GM19099 (cell line): ENCODE measurements around the gene MYH1.

Experiments used
- POLR2A ChIP-seq: IDR thresholded peaks from 3 replicates; pipeline ENCODE4 v1.6.1; 2011; ENCODE audit warnings: low read depth; ENCODE audit not compliant: insufficient read length; ENCODE audit errors: extremely low read depth

The MYH1 gene

DNA sequence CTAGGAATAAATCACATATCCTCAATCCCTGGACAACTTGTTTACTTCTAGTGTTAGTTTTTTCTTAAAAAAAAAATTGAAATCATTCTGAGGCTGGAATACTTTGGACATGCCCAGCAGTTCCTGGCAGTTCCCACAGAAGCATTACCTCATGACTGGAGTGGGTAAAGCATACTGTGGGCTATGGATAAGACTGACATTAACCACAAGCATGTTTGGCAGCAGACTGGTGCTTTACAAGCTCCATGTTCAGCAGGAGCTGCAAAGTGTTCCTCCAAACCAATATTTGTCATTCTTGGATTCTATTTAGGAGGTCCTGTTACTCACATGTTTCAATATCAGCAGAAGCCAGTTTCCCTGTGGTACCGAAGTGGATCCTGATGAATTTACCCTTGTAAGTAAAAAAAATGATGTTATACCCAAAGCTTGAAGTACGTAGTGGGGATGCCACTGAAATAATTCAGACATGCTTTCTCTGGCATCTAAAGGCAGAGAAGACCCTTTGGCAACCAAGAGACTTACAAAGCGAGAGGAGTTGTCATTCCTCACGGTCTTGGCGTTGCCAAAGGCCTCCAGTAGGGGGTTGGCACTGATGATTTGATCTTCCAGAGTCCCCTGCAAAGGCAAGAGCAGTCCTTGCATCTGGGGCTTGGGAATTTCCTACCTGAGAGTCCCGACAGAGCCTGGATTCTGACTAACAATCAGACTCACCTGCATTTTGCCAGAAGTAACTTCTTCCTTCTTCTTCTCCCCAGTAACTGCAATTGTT is 4.9 kb downstream of the MYH1 start:
- no peak for TF ChIP-seq POLR2A

DNA sequence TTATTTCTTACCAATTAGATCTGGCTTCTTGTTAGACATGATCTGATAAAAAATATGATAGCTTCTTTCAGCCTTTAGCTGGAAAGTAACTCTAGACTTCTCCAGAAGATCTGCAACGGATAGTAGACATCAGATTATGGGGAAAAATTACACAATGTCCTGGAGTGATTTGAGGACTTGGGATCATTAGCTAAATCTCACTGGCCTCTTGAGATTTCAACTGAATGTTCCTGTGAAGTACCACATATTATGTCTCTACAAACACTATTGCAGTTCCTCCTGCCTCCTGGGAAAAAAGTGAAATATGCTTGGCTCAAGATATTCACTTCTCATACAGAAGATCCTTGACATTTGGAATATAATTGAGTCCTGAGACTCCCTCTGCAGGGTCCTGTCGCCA is 5.5 kb downstream of the MYH1 start:
- TF ChIP-seq POLR2A: no peak

DNA sequence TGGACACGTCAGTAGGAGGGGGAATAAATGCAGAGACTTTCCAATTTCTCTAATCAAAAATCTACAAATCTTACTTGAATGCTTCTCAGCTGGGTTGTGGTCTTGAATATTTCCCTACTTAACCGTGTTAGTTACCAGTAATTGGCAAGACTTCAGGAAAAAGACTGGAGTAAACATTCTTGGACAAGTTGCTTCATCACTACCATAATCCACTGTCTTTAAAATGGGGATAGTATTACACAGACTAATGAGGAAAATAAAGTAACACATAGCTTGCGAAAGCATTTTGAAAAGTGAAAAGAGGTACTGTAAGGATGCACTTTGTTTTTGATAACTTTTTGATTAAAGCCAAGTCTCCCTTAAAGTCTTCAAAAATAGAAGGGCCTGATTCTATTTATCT is 18.4 kb downstream of the MYH1 start:
- no peak for TF ChIP-seq POLR2A

GRCh38 chr17:10492004-10492403 is 26.3 kb downstream of the MYH1 start:
- no peak for TF ChIP-seq POLR2A

GRCh38 chr17:10482252-10482651 is 36.1 kb downstream of the MYH1 start:
- TF ChIP-seq POLR2A: no peak

DNA sequence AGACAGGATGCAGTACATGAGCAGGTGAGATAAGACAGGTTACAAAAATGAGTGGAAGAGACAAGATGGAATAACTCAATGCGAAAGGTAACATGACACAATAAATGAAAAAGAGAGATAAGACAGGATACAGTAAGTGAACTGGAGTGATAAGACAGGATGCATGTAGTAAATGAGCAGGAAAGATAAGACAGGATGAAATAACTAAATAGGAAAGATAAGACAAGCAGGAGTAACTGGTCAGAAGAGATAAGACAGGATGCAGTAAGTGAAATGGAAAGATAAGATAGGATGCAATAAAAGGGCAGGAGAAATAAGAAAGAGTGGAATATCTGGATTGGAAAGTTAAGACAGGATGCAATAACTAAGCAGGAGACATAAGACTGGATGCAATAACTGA is 40.6 kb downstream of the MYH1 start:
- TF ChIP-seq POLR2A: no peak

- TF ChIP-seq POLR2A: no peak
Measured at GRCh38 chr17:10474536-10474935, 43.8 kb downstream of the MYH1 start.

GRCh38 chr17:10471858-10472257 is 46.5 kb downstream of the MYH1 start:
- TF ChIP-seq POLR2A: no peak

DNA sequence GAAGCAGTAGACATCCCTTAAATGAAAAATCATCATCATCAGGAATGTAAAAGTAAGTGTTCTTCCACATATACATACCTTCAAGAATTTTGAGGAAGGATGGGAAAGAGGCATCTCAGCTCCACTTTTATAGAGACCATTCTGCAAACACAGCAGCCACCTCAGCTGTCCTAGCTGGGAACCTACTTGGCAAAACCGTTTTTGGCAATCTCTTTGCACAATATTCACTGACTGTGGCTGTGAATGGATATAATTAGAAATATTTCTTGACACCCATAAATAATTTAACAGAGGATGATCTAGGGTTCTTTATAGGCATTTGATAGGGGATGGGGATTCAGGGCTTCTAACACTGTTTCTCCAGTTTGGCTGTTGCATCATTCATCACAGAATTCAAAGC is 48.9 kb downstream of the MYH1 start, which contains the start of gene MYH4:
TSS of gene MYH4 (minus strand) at position 101 of the 400 bp plus-strand sequence. CDS start 2,814 bp downstream, outside the sequence.
- TF ChIP-seq POLR2A: no peak

- no peak for TF ChIP-seq POLR2A
Measured at GRCh38 chr17:10463402-10463801, 54.9 kb downstream of the MYH1 start.

DNA sequence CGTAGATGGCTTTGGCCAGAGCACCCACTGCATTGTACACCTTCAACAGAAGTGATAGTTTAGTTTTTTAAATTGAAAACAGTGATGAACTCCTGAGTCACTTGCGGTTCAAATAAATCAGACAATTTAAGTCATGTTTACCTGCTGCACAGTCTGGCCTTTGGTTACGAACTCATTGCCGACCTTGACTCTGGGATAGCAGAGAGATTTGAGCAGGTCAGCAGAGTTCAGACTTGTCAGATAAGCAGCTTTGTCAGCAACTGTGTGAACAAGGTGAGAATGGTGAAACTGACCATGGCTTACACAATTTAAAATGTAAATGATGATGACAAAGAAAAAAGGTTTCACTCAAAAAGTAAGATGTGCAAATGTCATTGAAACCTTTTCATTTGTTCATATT is 58.3 kb downstream of the MYH1 start:
- no peak for TF ChIP-seq POLR2A

GRCh38 chr17:10458701-10459100 is 59.6 kb downstream of the MYH1 start:
- no peak for TF ChIP-seq POLR2A

DNA sequence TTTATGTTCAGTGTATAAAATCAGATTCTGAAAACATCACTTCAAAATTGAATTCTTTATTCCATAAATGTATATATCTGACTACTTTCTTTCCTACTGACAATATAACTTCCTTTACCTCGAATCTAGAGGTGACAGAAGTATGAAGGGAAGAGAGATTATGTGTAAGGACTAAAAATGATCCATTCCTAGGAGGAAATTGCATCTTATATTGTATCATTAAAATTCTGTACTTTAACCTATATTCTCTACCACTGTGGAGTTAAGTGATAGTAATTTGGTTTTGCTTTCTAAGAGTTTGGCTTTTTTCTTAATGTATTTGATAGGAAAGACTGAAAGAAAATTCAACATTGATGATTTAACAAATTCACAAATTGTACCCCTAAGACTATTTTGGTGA is 60.4 kb downstream of the MYH1 start:
- no peak for TF ChIP-seq POLR2A

DNA sequence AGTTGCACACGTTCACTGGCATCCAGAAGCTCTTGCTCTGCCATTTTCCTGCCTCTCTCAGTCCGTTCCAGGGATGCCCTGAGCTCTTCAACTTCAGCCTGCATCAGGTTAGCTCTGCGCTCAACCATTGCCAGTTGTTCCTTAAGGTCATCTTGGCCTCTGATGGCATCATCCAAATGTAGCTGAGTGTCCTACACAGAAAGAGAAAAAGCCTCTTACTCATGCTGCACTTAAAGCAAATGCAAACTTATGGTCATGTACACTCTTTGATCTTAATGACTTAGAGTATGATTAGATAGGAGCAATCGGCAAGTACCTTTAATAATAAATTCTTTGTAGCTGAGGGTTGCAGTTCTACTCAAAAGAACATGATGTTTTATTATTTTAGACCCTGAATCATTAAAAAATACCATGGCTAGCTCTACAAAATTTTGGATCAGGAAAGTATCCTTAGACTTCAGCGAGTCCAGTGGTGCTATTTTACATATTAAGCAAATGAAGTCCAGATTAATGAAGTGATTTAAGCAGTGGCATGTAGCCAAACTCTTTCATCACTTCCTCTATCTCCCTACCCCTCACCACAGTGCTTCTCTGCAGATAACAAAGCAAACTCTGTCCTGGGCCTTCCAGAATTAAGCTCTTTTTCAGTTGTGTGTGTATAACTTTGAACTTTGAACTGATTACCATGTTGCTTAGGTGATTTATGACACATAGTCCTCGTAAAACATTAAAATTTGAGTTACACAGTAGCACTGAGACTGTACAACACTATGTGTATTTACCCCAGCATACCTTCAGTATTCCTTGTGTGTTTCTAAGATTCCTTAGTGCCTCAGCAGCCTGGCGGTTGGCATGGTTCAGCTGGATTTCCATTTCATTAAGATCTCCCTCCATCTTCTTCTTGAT is 71.1 kb downstream of the MYH1 start:
- no peak for TF ChIP-seq POLR2A
